ENCODE measurements around the gene TNRC18. TPM values are rescaled to one million over a fixed set of nuclear protein-coding genes. Genes with fewer than 3 reads are reported as not detected.

Gene TNRC18
- polyA plus RNA-seq, 3 donors, result 0.64 to 49.9 (median 0.70) TPM

- Histone ChIP-seq H3K27me3 (ENCODE audit: control insufficient read depth in 2 of 2, insufficient read depth in 2 of 2, low read length in 2 of 2) (peaks cover 0 to 11% of the 10 kb centered on the region in 2 donors), H3K79me2 (ENCODE audit: insufficient read depth, low read length) (no peaks in the 10 kb centered on the region), H3K36me3 (replicated peaks in 1 of 2; ENCODE audit: control insufficient read depth in 1 of 2, insufficient read depth in 2 of 2, low read length in 2 of 2) (no peaks in the 10 kb centered on the region), H3K27ac (ENCODE audit: low read depth in 1 of 2, low read length in 2 of 2) (no peak overlapping the region), H3K9me3 (replicated peaks in 1 of 2; ENCODE audit: control insufficient read depth in 1 of 2, insufficient read depth in 1 of 2, low read length in 2 of 2) (no peaks in the 10 kb centered on the region), H4K20me1 (ENCODE audit: insufficient read depth, low read length) (peaks cover 4% of the 10 kb centered on the region), H3K4me2 (replicated peaks; ENCODE audit: extremely low read depth, low read length, poor library complexity, severe bottlenecking) (no peak overlapping the region), H3K4me3 (replicated peaks in 1 of 3; ENCODE audit: low read depth in 2 of 3, low read length in 3 of 3) (no peak overlapping the region), H2AFZ (ENCODE audit: insufficient read depth, low read depth, low read length, poor library complexity, severe bottlenecking) (no peak overlapping the region), H3K9ac (ENCODE audit: insufficient read depth, low read length, poor library complexity, severe bottlenecking) (no peak overlapping the region), H3K4me1 (ENCODE audit: control insufficient read depth in 1 of 2, insufficient read depth in 2 of 2, low read length in 2 of 2) (peaks cover 7 to 10% of the 10 kb centered on the region in 2 donors)
- WGBS (ENCODE audit: insufficient coverage), result 67% methylated on average over 13 of the region's 13 CpGs
- intact Hi-C loops (cut with micrococcal nuclease), result loop anchor here in 1 of 2 donors (2.0 kb wide), 2 partner anchors 55 to 85 kb away; no protein-coding TSS in a partner anchor
- Mint-ChIP-seq H3K36me3 (peaks cover 2 to 6% of the 10 kb centered on the region in 2 donors), H3K27me3 (ENCODE audit: low read depth in 3 of 3) (peaks cover 17 to 28% (median 23%) of the 10 kb centered on the region in 3 donors), H3K9me3 (peaks cover under 1 to 8% (median 3%) of the 10 kb centered on the region in 7 donors), H3K27ac (peak overlapping the region in 1 of 7 donors; percentile 64), H3K4me3 (no peak overlapping the region), H3K4me1 (peaks cover 16% of the 10 kb centered on the region)
- no peak for TF ChIP-seq CTCF (IDR thresholded peaks at IDR 0.05)
- DNase-seq, result no peak
Observed at GRCh38 chr7:5451391-5451790, 27.8 kb upstream of the TNRC18 start.

GRCh38 chr7:5450549-5451327, 27.1 kb upstream of the TNRC18 start:
- H3K4me1 ChIP-seq (ENCODE audit: control insufficient read depth in 1 of 2, insufficient read depth in 2 of 2, low read length in 2 of 2), result peaks cover 7% of the 10 kb centered on the region in 2 donors
- H2AFZ ChIP-seq (ENCODE audit: insufficient read depth, low read depth, low read length, poor library complexity, severe bottlenecking), result no peak overlapping the region
- no peak overlapping the region for H3K4me3 Mint-ChIP-seq
- H3K4me1 Mint-ChIP-seq, result peaks cover 11% of the 10 kb centered on the region
- H3K4me2 ChIP-seq (replicated peaks; ENCODE audit: extremely low read depth, low read length, poor library complexity, severe bottlenecking), result no peak overlapping the region
- H3K36me3 ChIP-seq (replicated peaks in 1 of 2; ENCODE audit: control insufficient read depth in 1 of 2, insufficient read depth in 2 of 2, low read length in 2 of 2), result no peaks in the 10 kb centered on the region
- H3K79me2 ChIP-seq (ENCODE audit: insufficient read depth, low read length), result no peaks in the 10 kb centered on the region
- intact Hi-C loops (cut with micrococcal nuclease), result loop anchor here in 1 of 2 donors (2.0 kb wide), 2 partner anchors 54 to 84 kb away; no protein-coding TSS in a partner anchor
- H3K9me3 Mint-ChIP-seq, result peaks cover 0 to 2% (median 0%) of the 10 kb centered on the region in 7 donors
- no peak overlapping the region for H3K27ac ChIP-seq (ENCODE audit: low read depth in 1 of 2, low read length in 2 of 2)
- no peak overlapping the region for H3K4me3 ChIP-seq (replicated peaks in 1 of 3; ENCODE audit: low read depth in 2 of 3, low read length in 3 of 3)
- DNase-seq, result peak in 2 of 3 donors; percentile 51 to 58
- peaks cover 0 to 1% of the 10 kb centered on the region in 2 donors for H3K36me3 Mint-ChIP-seq
- H4K20me1 ChIP-seq (ENCODE audit: insufficient read depth, low read length), result peaks cover 4% of the 10 kb centered on the region
- peak; percentile 92 for TF ChIP-seq CTCF (IDR thresholded peaks at IDR 0.05)
- no peak overlapping the region for H3K9ac ChIP-seq (ENCODE audit: insufficient read depth, low read length, poor library complexity, severe bottlenecking)
- peaks cover 11 to 22% (median 18%) of the 10 kb centered on the region in 3 donors for H3K27me3 Mint-ChIP-seq (ENCODE audit: low read depth in 3 of 3)
- peak overlapping the region in 2 of 7 donors; percentile 4 to 64 for H3K27ac Mint-ChIP-seq
- peaks cover 0 to 4% of the 10 kb centered on the region in 2 donors for H3K27me3 ChIP-seq (ENCODE audit: control insufficient read depth in 2 of 2, insufficient read depth in 2 of 2, low read length in 2 of 2)
- WGBS (ENCODE audit: insufficient coverage), result 16% methylated on average over 15 of the region's 19 CpGs
- H3K9me3 ChIP-seq (replicated peaks in 1 of 2; ENCODE audit: control insufficient read depth in 1 of 2, insufficient read depth in 1 of 2, low read length in 2 of 2), result no peaks in the 10 kb centered on the region

All from CD14-positive monocyte (primary cell).